ENCODE results near the gene ANKMY1. TPM values are rescaled to one million over a fixed set of nuclear protein-coding genes. Genes with fewer than 3 reads are reported as not detected.

ANKMY1 gene
- total and polyA plus RNA-seq, 11 donors, result 2.4 to 11.7 (median 5.5) TPM

- WGBS, 4 donors, result 92 to 98% (median 94%) methylated on average over 12 of the region's 12 CpGs
- no peak overlapping the region for H3K27ac ChIP-seq
- H3K27me3 ChIP-seq, result no peaks in the 10 kb centered on the region
- intact Hi-C loops (cut with DNase I), result loop anchor here in 9 of 10 donors (5.0 to 10.0 kb wide), 4 partner anchors 192 to 332 kb away; no protein-coding TSS in a partner anchor
- peaks cover 0 to 29% (median 0%) of the 10 kb centered on the region in 9 donors for H3K36me3 ChIP-seq
- ATAC-seq (no peak), DNase-seq (no peak)
- no peak for TF ChIP-seq CTCF (IDR thresholded peaks at IDR 0.05)
- H3K4me3 ChIP-seq, result no peak overlapping the region
- peaks cover 0 to 9% (median 1%) of the 10 kb centered on the region in 12 donors for H3K4me1 ChIP-seq
- no peaks in the 10 kb centered on the region for H3K9me3 ChIP-seq
Observed at GRCh38 chr2:240510513-240511210, 47.1 kb downstream of the ANKMY1 start.

GRCh38 chr2:240509667-240510512 lies 47.9 kb downstream of the ANKMY1 start:
- H3K4me3 ChIP-seq, result no peak overlapping the region
- WGBS, 4 donors, result 72 to 81% (median 74%) methylated on average over 12 of the region's 12 CpGs
- TF ChIP-seq POLR2A (IDR thresholded peaks at IDR 0.05), result no peak
- no peak for TF ChIP-seq CTCF (IDR thresholded peaks at IDR 0.05)
- H3K27ac ChIP-seq, result no peak overlapping the region
- H3K27me3 ChIP-seq, result no peaks in the 10 kb centered on the region
- DNase-seq, result no peak
- ATAC-seq, result no peak
- no peaks in the 10 kb centered on the region for H3K9me3 ChIP-seq
- peaks cover 0 to 9% (median 1%) of the 10 kb centered on the region in 12 donors for H3K4me1 ChIP-seq
- intact Hi-C loops (cut with DNase I), result loop anchor here (5.0 to 10.0 kb wide), 4 partner anchors 192 to 332 kb away; no protein-coding TSS in a partner anchor
- H3K36me3 ChIP-seq, result peaks cover 0 to 29% (median 0%) of the 10 kb centered on the region in 9 donors

GRCh38 chr2:240508832-240509545 lies 48.8 kb downstream of the ANKMY1 start:
- Histone ChIP-seq H3K36me3 (peaks cover 0 to 29% (median 0%) of the 10 kb centered on the region in 9 donors), H3K27me3 (no peaks in the 10 kb centered on the region), H3K4me3 (no peak overlapping the region), H3K4me1 (peaks cover 0 to 5% (median under 1%) of the 10 kb centered on the region in 12 donors), H3K9me3 (no peaks in the 10 kb centered on the region), H3K27ac (no peak overlapping the region)
- TF ChIP-seq POLR2A (IDR thresholded peaks at IDR 0.05) (no peak), CTCF (IDR thresholded peaks at IDR 0.05) (no peak)
- WGBS, 4 donors, result 95 to 99% (median 96%) methylated on average over 7 of the region's 7 CpGs
- DNase-seq, result no peak
- ATAC-seq, result no peak
- intact Hi-C loops (cut with DNase I), result loop anchor here in 1 of 10 donors (10.0 kb wide), 1 partner anchor 196 kb away; no protein-coding TSS in a partner anchor
